HepG2 (cell line): ENCODE data around the gene WSB1. TPM values are rescaled to one million over a fixed set of nuclear protein-coding genes. Genes with fewer than 3 reads are reported as not detected.

Experiments
- ATAC-seq: fragments of 200-7000 bp; cut with Tn5 transposase; 3 replicates; pipeline ENCODE4 v1.9.1; 2020; ENCODE audit warnings: mild to moderate bottlenecking, moderate library complexity
- BruUV-seq: library from RNA; stranded (reverse); fragments of 400-500 nt; replicated peaks from 2 replicates; lab custom pipeline; 2021; lab: Mats Ljungman, UMichigan
- CTCF ChIA-PET: fragments of 300-600 bp; formaldehyde crosslinking; extraction: SDS; loops from one replicate; lab custom pipeline; 2021; ENCODE audit warnings: low total read pairs, inconsistent platforms, low intra/inter-chr PET ratio; lab: Yijun Ruan, JAX
- POLR2A ChIA-PET: fragments of 350-600 bp; sonication (Branson Sonifier 250); formaldehyde crosslinking; loops from one replicate; lab custom pipeline; 2020; ENCODE audit warnings: antibody characterized with exemption, inconsistent platforms; lab: Yijun Ruan, JAX
- DNase-seq: peaks from one replicate; pipeline ENCODE4 v3.0.0-alpha.2; 2015; ENCODE audit warnings: low spot score
- FAIRE-seq: peaks from 3 replicates; lab custom pipeline; 2011; peaks lifted over from hg19 to GRCh38; lab: Jason Lieb, UNC
- H2AFZ ChIP-seq: one replicate; pipeline ENCODE4 v1.6.1; 2011; ENCODE audit warnings: low read length, inconsistent platforms
- H3K27ac ChIP-seq: fragments of 300-600 bp; 3 replicates; pipeline ENCODE4 v1.8.0; 2011; ENCODE audit warnings: mixed run types, mild to moderate bottlenecking, mixed read lengths, low read length, inconsistent platforms; ENCODE audit not compliant: insufficient read depth; ENCODE audit errors: extremely low read length
- H3K27me3 ChIP-seq, 2 experiments: fragments of 200-600 bp in 1 of 2; 2 replicates in 1 of 2; 3 replicates in 1 of 2; pipeline versions ENCODE4 v1.6.0 to v1.8.0; 2011; ENCODE audit warnings: low read length in 2 of 2, mild to moderate bottlenecking in 2 of 2, moderate library complexity in 2 of 2, inconsistent platforms in 1 of 2; ENCODE audit not compliant: insufficient read depth in 2 of 2, control insufficient read depth in 1 of 2
- H3K36me3 ChIP-seq, 2 experiments: fragments of 200-600 bp in 1 of 2; replicated peaks in 1 of 2; 2 replicates in 1 of 2; 3 replicates in 1 of 2; pipeline versions ENCODE4 v1.5.1 to v1.8.0; 2011; ENCODE audit warnings: low read length in 2 of 2, inconsistent platforms in 1 of 2; ENCODE audit not compliant: insufficient read depth in 2 of 2, control insufficient read depth in 1 of 2
- H3K4me1 ChIP-seq: 2 replicates; pipeline ENCODE4 v1.5.1; 2012; ENCODE audit warnings: low read length, inconsistent platforms; ENCODE audit not compliant: insufficient read depth
- H3K4me2 ChIP-seq: 2 replicates; pipeline ENCODE4 v1.6.0; 2011; ENCODE audit warnings: low read depth, low read length, inconsistent platforms
- H3K4me3 ChIP-seq, 3 experiments: fragments of 200-600 bp in 1 of 3; sonication (generic), shearing (Covaris generic) in 1 of 3; replicated peaks in 1 of 3; 2 replicates each; pipeline ENCODE4 v1.5.1; 2011 to 2016; ENCODE audit warnings: low read length in 3 of 3, inconsistent platforms in 2 of 3, low read depth in 2 of 3, mild to moderate bottlenecking in 2 of 3, control low read depth in 1 of 3, mixed read lengths in 1 of 3; ENCODE audit not compliant: insufficient read depth in 1 of 3
- H3K79me2 ChIP-seq: one replicate; pipeline ENCODE4 v1.6.1; 2011; ENCODE audit warnings: low read length, inconsistent platforms; ENCODE audit not compliant: insufficient read depth
- H3K9ac ChIP-seq: 2 replicates; pipeline ENCODE4 v1.6.0; 2011; ENCODE audit warnings: mild to moderate bottlenecking, low read depth, low read length, inconsistent platforms; ENCODE audit not compliant: insufficient read depth
- H3K9me3 ChIP-seq: 2 replicates; pipeline ENCODE4 v1.5.1; 2012; ENCODE audit warnings: mild to moderate bottlenecking, low read length
- H4K20me1 ChIP-seq: 2 replicates; pipeline ENCODE4 v1.6.0; 2011; ENCODE audit warnings: inconsistent platforms, mild to moderate bottlenecking, low read length, moderate library complexity; ENCODE audit not compliant: insufficient read depth
- CENPT ChIP-seq: sonication (generic); formaldehyde crosslinking; IDR thresholded peaks from 2 replicates; pipeline ENCODE4 v1.8.0; 2022; ENCODE audit warnings: low read depth, mild to moderate bottlenecking, moderate library complexity, missing genetic modification reagents
- HDAC6 ChIP-seq: fragments of 200-600 bp; sonication (generic); IDR thresholded peaks from 2 replicates; pipeline ENCODE4 v1.7.0; 2017; ENCODE audit warnings: mild to moderate bottlenecking, antibody characterized with exemption, low read length, low read depth
- HNRNPK ChIP-seq: fragments of 200-400 bp; formaldehyde crosslinking; IDR thresholded peaks from 2 replicates; pipeline ENCODE4 v1.6.1; 2018; ENCODE audit warnings: low read length, low read depth, moderate library complexity, mild to moderate bottlenecking; ENCODE audit not compliant: poor library complexity, severe bottlenecking
- MYNN ChIP-seq: sonication (generic); formaldehyde crosslinking; IDR thresholded peaks from 2 replicates; pipeline ENCODE4 v1.4.0; 2020; ENCODE audit warnings: mild to moderate bottlenecking, low read depth, missing genetic modification reagents
- PHF8 ChIP-seq: sonication (generic); formaldehyde crosslinking; IDR thresholded peaks from 2 replicates; pipeline ENCODE4 v1.5.0; 2020; ENCODE audit warnings: missing genetic modification reagents
- POLR2AphosphoS5 ChIP-seq: IDR thresholded peaks from 2 replicates; pipeline ENCODE4 v1.6.1; 2012; ENCODE audit warnings: low read depth, low read length
- RFXANK ChIP-seq: IDR thresholded peaks from 2 replicates; pipeline ENCODE4 v1.6.1; 2016
- SOX5 ChIP-seq: IDR thresholded peaks from 2 replicates; pipeline ENCODE4 v1.6.1; 2016; ENCODE audit warnings: borderline replicate concordance
- U2AF1 ChIP-seq: fragments of 200-400 bp; formaldehyde crosslinking; optimal IDR thresholded peaks from 2 replicates; pipeline ENCODE3; 2017; ENCODE audit warnings: mild to moderate bottlenecking, low read depth, low read length
- ZBTB20 ChIP-seq: sonication (generic); formaldehyde crosslinking; IDR thresholded peaks from 2 replicates; pipeline ENCODE4 v1.8.1; 2023; ENCODE audit warnings: missing genetic modification reagents, low read depth, mild to moderate bottlenecking, borderline replicate concordance
- ZNF296 ChIP-seq: sonication (generic); formaldehyde crosslinking; conservative IDR thresholded peaks from 2 replicates; pipeline ENCODE4 v1.5.0; 2020; ENCODE audit warnings: mild to moderate bottlenecking, missing genetic modification reagents
- ZNF441 ChIP-seq: sonication (generic); formaldehyde crosslinking; IDR thresholded peaks from 2 replicates; pipeline ENCODE4 v1.7.0; 2021; ENCODE audit warnings: missing genetic modification reagents, borderline replicate concordance
- WGBS: methylation state at CpG from one replicate; pipeline ENCODE4 v1.1.6; 2017; ENCODE audit warnings: low lambda C conversion rate; 5-methylcytosine and 5-hydroxymethylcytosine counted together
- in situ Hi-C: cut with HindIII; loops from 2 replicates; pipeline ENCODE4 v1.10.0; 2017; ENCODE audit warnings: low pct_unique_long_range_greater_than_20kb; ENCODE audit not compliant: extremely low pct_ligation_motif_present
- intact Hi-C: fragments of 100-400 bp; cut with micrococcal nuclease; formaldehyde crosslinking; loops from one replicate; pipeline ENCODE4 v1.10.0; 2022; ENCODE audit not compliant: unreplicated experiment
- polyA plus RNA-seq, 8 experiments: library from polyadenylated mRNA; depleted of rRNA in 3 of 8; stranded (reverse) in 7 of 8; unstranded in 1 of 8; fragments of >200 nt; fragmentation: Illumina TruSeq in 4 of 8; extraction: Trizol in 4 of 8; gene quantifications; 2 replicates each; pipeline versions ENCODE4 v1.2.1 to v1.2.3, GENCODE V29; 2011 to 2016; ENCODE audit warnings: low read depth in 4 of 8, missing spikeins in 1 of 8, mixed read lengths in 1 of 8; ENCODE audit not compliant: insufficient read depth in 1 of 8
- total RNA-seq, 5 experiments: library from RNA; depleted of rRNA; stranded (reverse); fragments of >200 nt; fragmentation: Illumina TruSeq; extraction: Trizol; gene quantifications; 2 replicates each; pipeline ENCODE4 v1.2.3, GENCODE V29; 2016; ENCODE audit warnings: low read depth in 1 of 5
- TF ChIP-seq, protein P1 (sequence below): IDR thresholded peaks from 2 replicates; pipeline ENCODE4 v1.6.1; 2016; ENCODE audit warnings: missing genetic modification reagents, missing compliant biosample characterization
- TF ChIP-seq, protein P2 (sequence below): sonication (generic); formaldehyde crosslinking; IDR thresholded peaks from 2 replicates; pipeline ENCODE4 v1.4.0; 2020; ENCODE audit warnings: missing genetic modification reagents
- TF ChIP-seq, protein P3 (sequence below): sonication (generic); formaldehyde crosslinking; IDR thresholded peaks from 2 replicates; pipeline ENCODE4 v1.4.0; 2020; ENCODE audit warnings: missing genetic modification reagents

WSB1 gene
- total and polyA plus RNA-seq, 2 of the 13 experiments (the other 11 are each of a cell fraction or from before 2014, with no cell fraction given): 81.3 to 294 TPM

GRCh38 chr17:27265333-27265732 lies 28.6 kb upstream of the WSB1 start (continued):
- TF ChIP-seq, protein P1, sequence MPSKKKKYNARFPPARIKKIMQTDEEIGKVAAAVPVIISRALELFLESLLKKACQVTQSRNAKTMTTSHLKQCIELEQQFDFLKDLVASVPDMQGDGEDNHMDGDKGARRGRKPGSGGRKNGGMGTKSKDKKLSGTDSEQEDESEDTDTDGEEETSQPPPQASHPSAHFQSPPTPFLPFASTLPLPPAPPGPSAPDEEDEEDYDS (CRISPR knock-in tag): no peak
- TF ChIP-seq SOX5 (CRISPR knock-in tag): peak; percentile 99
- TF ChIP-seq PHF8 (CRISPR knock-in tag): no peak

GRCh38 chr17:27266228-27266627 lies 27.7 kb upstream of the WSB1 start:
- ChIA-PET POLR2A (interaction anchor here (3.0 kb wide), 1 partner anchor 28 kb away, joined by 20 read pairs; the partner anchor contains the start of gene WSB1), CTCF (no interaction called here)
- intact Hi-C loops (no loop called here), in situ Hi-C loops (no loop called here)
- Histone ChIP-seq H3K27me3 (no peaks in the 10 kb centered on the region), H3K4me2 (no peak overlapping the region), H3K9me3 (no peaks in the 10 kb centered on the region), H3K4me1 (peaks cover 63% of the 10 kb centered on the region), H3K27ac (no peak overlapping the region), H3K9ac (no peak overlapping the region), H3K79me2 (no peaks in the 10 kb centered on the region), H3K4me3 (no peak overlapping the region), H3K36me3 (no peaks in the 10 kb centered on the region)
- BruUV-seq: no TSS peak
- DNase-seq: no peak
- no peak for FAIRE-seq
- WGBS: 78% methylated on average over 1 of the region's 1 CpG
- no peak for ATAC-seq
- no peak for TF ChIP-seq RFXANK (CRISPR knock-in tag)
- TF ChIP-seq HDAC6: no peak
- no peak for TF ChIP-seq POLR2AphosphoS5
- no peak for TF ChIP-seq U2AF1
- TF ChIP-seq ZBTB20: no peak
- TF ChIP-seq, protein P2, sequence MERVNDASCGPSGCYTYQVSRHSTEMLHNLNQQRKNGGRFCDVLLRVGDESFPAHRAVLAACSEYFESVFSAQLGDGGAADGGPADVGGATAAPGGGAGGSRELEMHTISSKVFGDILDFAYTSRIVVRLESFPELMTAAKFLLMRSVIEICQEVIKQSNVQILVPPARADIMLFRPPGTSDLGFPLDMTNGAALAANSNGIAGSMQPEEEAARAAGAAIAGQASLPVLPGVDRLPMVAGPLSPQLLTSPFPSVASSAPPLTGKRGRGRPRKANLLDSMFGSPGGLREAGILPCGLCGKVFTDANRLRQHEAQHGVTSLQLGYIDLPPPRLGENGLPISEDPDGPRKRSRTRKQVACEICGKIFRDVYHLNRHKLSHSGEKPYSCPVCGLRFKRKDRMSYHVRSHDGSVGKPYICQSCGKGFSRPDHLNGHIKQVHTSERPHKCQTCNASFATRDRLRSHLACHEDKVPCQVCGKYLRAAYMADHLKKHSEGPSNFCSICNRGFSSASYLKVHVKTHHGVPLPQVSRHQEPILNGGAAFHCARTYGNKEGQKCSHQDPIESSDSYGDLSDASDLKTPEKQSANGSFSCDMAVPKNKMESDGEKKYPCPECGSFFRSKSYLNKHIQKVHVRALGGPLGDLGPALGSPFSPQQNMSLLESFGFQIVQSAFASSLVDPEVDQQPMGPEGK: no peak
- TF ChIP-seq ZNF296: no peak
- TF ChIP-seq ZNF441 (CRISPR knock-in tag): no peak
- no peak for TF ChIP-seq HNRNPK
- TF ChIP-seq CENPT (CRISPR knock-in tag): no peak
- TF ChIP-seq MYNN (CRISPR knock-in tag): no peak
- TF ChIP-seq, protein P3, sequence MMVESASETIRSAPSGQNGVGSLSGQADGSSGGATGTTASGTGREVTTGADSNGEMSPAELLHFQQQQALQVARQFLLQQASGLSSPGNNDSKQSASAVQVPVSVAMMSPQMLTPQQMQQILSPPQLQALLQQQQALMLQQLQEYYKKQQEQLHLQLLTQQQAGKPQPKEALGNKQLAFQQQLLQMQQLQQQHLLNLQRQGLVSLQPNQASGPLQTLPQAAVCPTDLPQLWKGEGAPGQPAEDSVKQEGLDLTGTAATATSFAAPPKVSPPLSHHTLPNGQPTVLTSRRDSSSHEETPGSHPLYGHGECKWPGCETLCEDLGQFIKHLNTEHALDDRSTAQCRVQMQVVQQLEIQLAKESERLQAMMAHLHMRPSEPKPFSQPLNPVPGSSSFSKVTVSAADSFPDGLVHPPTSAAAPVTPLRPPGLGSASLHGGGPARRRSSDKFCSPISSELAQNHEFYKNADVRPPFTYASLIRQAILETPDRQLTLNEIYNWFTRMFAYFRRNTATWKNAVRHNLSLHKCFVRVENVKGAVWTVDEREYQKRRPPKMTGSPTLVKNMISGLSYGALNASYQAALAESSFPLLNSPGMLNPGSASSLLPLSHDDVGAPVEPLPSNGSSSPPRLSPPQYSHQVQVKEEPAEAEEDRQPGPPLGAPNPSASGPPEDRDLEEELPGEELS (CRISPR knock-in tag): no peak
- TF ChIP-seq, all 625 proteins: peak for 0
- Histone ChIP-seq H4K20me1 (no peaks in the 10 kb centered on the region), H2AFZ (no peak overlapping the region)
